A673 (cell line): ENCODE results near the gene NAALADL2. TPM values are rescaled to one million over a fixed set of nuclear protein-coding genes. Genes with fewer than 3 reads are reported as not detected.

Source experiments
- BruUV-seq: library from RNA; stranded (reverse); fragments of 400-500 nt; replicated peaks from 2 replicates; lab custom pipeline; 2021; lab: Mats Ljungman, UMichigan
- CTCF ChIA-PET: fragments of 300-600 bp; sonication (Branson Sonifier 250); formaldehyde crosslinking; loops from one replicate; lab custom pipeline; 2022; ENCODE audit warnings: antibody characterized with exemption; lab: Charles Lee
- POLR2A ChIA-PET: fragments of 300-600 bp; sonication (Branson Sonifier 250); formaldehyde crosslinking; loops from one replicate; lab custom pipeline; 2022; ENCODE audit warnings: antibody characterized with exemption; ENCODE audit not compliant: low non-redundant PET; lab: Charles Lee
- DNase-seq: peaks from one replicate; pipeline ENCODE4 v3.0.0-alpha.2; 2015; ENCODE audit warnings: low spot score
- H3K27ac ChIP-seq: fragments of 200-600 bp; sonication (generic); 2 replicates; pipeline ENCODE4 v1.5.1; 2016; ENCODE audit warnings: mixed run types, low read depth, mild to moderate bottlenecking, mixed read lengths, antibody characterized with exemption, low read length; ENCODE audit not compliant: poor library complexity, severe bottlenecking
- H3K27me3 ChIP-seq: fragments of 200-600 bp; sonication (generic); replicated peaks from 2 replicates; pipeline ENCODE4 v1.6.1; 2017; ENCODE audit warnings: mixed run types, low read depth, mild to moderate bottlenecking, mixed read lengths, antibody characterized with exemption, low read length; ENCODE audit not compliant: insufficient read depth, poor library complexity
- H3K36me3 ChIP-seq: fragments of 200-600 bp; sonication (generic); 2 replicates; pipeline ENCODE4 v1.6.1; 2016; ENCODE audit warnings: mixed run types, mild to moderate bottlenecking, mixed read lengths, antibody characterized with exemption, low read length; ENCODE audit not compliant: insufficient read depth, poor library complexity, severe bottlenecking
- H3K4me1 ChIP-seq: fragments of 200-600 bp; sonication (generic); 2 replicates; pipeline ENCODE4 v1.6.1; 2017; ENCODE audit warnings: mixed run types, mild to moderate bottlenecking, mixed read lengths, antibody characterized with exemption, low read length; ENCODE audit not compliant: insufficient read depth, poor library complexity, severe bottlenecking
- H3K4me3 ChIP-seq: fragments of 200-600 bp; sonication (generic); 2 replicates; pipeline ENCODE4 v1.5.1; 2016; ENCODE audit warnings: low read depth, mixed run types, mild to moderate bottlenecking, mixed read lengths, low read length; ENCODE audit not compliant: poor library complexity, severe bottlenecking
- H3K9me3 ChIP-seq: fragments of 200-600 bp; sonication (generic); 2 replicates; pipeline ENCODE4 v1.6.1; 2016; ENCODE audit warnings: mixed run types, low read depth, mild to moderate bottlenecking, mixed read lengths, antibody characterized with exemption, low read length; ENCODE audit not compliant: poor library complexity, severe bottlenecking
- EZH2 ChIP-seq: fragments of 200-600 bp; sonication (generic); IDR thresholded peaks from 2 replicates; pipeline ENCODE4 v1.6.1; 2017; ENCODE audit warnings: borderline replicate concordance, low read depth, mild to moderate bottlenecking, mixed read lengths, antibody characterized with exemption, low read length; ENCODE audit not compliant: poor library complexity, severe bottlenecking
- intact Hi-C: fragments of 100-400 bp; cut with micrococcal nuclease; formaldehyde crosslinking; loops from one replicate; pipeline ENCODE4 v1.10.0; 2022; ENCODE audit not compliant: unreplicated experiment
- total RNA-seq: library from RNA; stranded (reverse); gene quantifications from 2 replicates; pipeline ENCODE4 v1.2.3, GENCODE V29; 2021
- TF ChIP-seq, protein P1 (sequence below): fragments of 300-800, 200-600 bp; sonication (generic); conservative IDR thresholded peaks from 2 replicates; pipeline ENCODE4 v1.5.1; 2017; ENCODE audit warnings: low read depth, mild to moderate bottlenecking, antibody characterized with exemption, low read length, moderate library complexity, mixed read lengths

NAALADL2 gene
- total RNA-seq, 1 experiment from 2014 or later: 0.64 TPM

DNA sequence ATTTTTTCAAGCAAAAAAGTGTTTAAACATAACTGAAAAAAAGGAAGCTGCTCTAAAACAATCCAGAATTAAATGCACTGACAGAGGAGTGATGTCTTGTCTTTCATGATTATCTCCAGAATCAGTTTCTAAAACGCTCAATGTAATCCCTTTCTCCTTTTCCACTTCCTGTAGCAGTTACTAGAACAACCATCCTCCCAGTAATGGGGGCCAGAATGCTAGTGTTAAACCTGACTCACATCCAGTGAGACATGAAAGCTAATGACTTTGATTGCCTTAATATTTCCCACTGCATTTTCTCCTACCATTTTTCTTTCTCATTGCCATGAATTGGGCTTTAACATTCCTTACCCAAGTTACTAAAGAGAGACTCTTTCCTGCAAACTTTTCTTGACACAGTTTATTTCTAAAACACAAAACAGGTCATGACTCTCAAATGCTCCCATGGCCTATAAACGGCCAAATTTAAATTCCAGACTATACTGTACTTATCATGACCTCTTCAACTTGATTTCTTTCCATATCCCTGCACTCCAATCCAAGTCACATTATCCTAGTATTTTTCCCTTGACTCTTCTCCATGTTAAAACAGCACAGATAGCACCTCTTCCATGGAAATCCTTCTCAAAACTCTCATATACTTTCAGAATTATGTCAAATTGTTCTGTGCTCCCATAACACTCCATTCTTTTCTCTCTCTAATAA is 341.4 kb downstream of the NAALADL2 start:
- no peak for DNase-seq
- no peak for TF ChIP-seq EZH2
- TF ChIP-seq, protein P1, sequence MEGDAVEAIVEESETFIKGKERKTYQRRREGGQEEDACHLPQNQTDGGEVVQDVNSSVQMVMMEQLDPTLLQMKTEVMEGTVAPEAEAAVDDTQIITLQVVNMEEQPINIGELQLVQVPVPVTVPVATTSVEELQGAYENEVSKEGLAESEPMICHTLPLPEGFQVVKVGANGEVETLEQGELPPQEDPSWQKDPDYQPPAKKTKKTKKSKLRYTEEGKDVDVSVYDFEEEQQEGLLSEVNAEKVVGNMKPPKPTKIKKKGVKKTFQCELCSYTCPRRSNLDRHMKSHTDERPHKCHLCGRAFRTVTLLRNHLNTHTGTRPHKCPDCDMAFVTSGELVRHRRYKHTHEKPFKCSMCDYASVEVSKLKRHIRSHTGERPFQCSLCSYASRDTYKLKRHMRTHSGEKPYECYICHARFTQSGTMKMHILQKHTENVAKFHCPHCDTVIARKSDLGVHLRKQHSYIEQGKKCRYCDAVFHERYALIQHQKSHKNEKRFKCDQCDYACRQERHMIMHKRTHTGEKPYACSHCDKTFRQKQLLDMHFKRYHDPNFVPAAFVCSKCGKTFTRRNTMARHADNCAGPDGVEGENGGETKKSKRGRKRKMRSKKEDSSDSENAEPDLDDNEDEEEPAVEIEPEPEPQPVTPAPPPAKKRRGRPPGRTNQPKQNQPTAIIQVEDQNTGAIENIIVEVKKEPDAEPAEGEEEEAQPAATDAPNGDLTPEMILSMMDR: no peak
- ChIA-PET POLR2A (no interaction called here), CTCF (no interaction called here)
- Histone ChIP-seq H3K4me3 (no peak overlapping the region), H3K4me1 (no peaks in the 10 kb centered on the region), H3K27me3 (no peaks in the 10 kb centered on the region), H3K9me3 (no peaks in the 10 kb centered on the region), H3K27ac (no peak overlapping the region), H3K36me3 (no peaks in the 10 kb centered on the region)
- intact Hi-C loops: no loop called here
- no TSS peak for BruUV-seq

DNA sequence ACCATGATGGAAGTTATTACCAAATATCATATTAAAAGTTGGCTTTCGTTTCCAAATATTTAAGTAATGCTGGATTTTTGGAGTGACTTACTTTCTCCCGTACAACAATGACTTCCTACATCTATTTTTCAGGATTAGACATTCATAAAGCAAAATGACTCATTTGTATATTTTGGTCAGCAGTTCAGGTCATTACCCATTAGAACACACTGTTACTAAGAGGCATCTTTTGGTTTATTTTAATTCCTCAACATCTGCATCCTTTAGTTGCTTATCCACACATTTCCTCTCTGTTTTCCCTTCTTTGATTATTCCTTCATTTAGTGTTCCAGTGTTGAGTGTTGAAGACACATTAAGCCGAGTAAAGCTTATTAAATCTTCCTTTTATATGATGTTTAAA is 348.2 kb downstream of the NAALADL2 start:
- Histone ChIP-seq H3K9me3 (no peaks in the 10 kb centered on the region), H3K4me1 (no peaks in the 10 kb centered on the region), H3K27ac (no peak overlapping the region), H3K4me3 (no peak overlapping the region), H3K36me3 (no peaks in the 10 kb centered on the region), H3K27me3 (no peaks in the 10 kb centered on the region)
- intact Hi-C loops: no loop called here
- ChIA-PET CTCF (no interaction called here), POLR2A (no interaction called here)
- DNase-seq: no peak
- no TSS peak for BruUV-seq
- TF ChIP-seq EZH2: no peak
- TF ChIP-seq, protein P1: no peak

DNA sequence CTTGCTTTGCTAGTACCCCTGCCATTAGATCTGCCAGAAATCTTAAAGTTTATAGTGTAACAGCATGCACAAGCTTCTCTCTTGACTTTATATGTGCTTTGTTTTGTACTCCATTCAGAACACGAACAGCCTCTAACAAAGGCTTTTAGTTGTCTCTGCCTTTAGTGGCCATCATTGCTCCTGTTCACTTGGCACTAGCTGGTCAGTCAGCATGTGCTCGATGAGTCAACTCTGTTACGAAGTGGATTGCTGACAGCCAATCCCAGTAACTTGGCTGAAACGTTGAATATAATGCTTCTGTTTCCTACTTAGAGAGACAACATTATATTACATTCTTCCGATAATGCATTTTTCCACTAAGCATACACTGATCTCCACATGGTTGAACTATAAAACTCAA is 349.2 kb downstream of the NAALADL2 start:
- intact Hi-C loops: no loop called here
- TF ChIP-seq EZH2: no peak
- TF ChIP-seq, protein P1: no peak

More for the DNA sequence above, 349.2 kb downstream of the NAALADL2 start:
- H3K4me3 ChIP-seq: no peak overlapping the region
- no peaks in the 10 kb centered on the region for H3K27me3 ChIP-seq
- BruUV-seq: no TSS peak
- no peaks in the 10 kb centered on the region for H3K36me3 ChIP-seq
- CTCF ChIA-PET: no interaction called here
- H3K27ac ChIP-seq: no peak overlapping the region
- no peaks in the 10 kb centered on the region for H3K4me1 ChIP-seq
- no peak for DNase-seq
- H3K9me3 ChIP-seq: no peaks in the 10 kb centered on the region
- POLR2A ChIA-PET: no interaction called here
